Colonic mucosa (tissue), 4 donors: Measurements from ENCODE around the gene ZBTB20. TPM values are rescaled to one million over a fixed set of nuclear protein-coding genes. Genes with fewer than 3 reads are reported as not detected.

Experiments
- DNase-seq: peaks from one replicate; pipeline ENCODE4 v3.0.0-alpha.2; 2020
- H3K27ac ChIP-seq: fragments of 200-600 bp; one replicate; pipeline ENCODE4 v1.8.0; 2021
- H3K27me3 ChIP-seq: fragments of 200-600 bp; one replicate; pipeline ENCODE4 v1.8.0; 2021
- H3K36me3 ChIP-seq: fragments of 200-600 bp; one replicate; pipeline ENCODE4 v1.8.0; 2021
- H3K4me1 ChIP-seq: fragments of 200-600 bp; one replicate; pipeline ENCODE4 v1.8.0; 2021; ENCODE audit warnings: mild to moderate bottlenecking
- H3K4me3 ChIP-seq: fragments of 200-600 bp; one replicate; pipeline ENCODE4 v1.8.0; 2021
- H3K9ac ChIP-seq, 2 donors: one replicate each; pipeline ENCODE4 v1.7.0; 2013; ENCODE audit warnings: control low read depth in 2 of 2, low read depth in 2 of 2, low read length in 2 of 2
- H3K9me3 ChIP-seq: fragments of 200-600 bp; one replicate; pipeline ENCODE4 v1.8.0; 2021
- CTCF ChIP-seq: fragments of 200-600 bp; IDR thresholded peaks from one replicate; pipeline ENCODE4 v1.8.0; 2022; ENCODE audit warnings: antibody characterized with exemption, mild to moderate bottlenecking
- intact Hi-C: fragments of 100-400 bp; cut with DNase I; formaldehyde crosslinking; loops from one replicate; pipeline ENCODE4 v1.14.1; 2022
- total RNA-seq, 2 donors: library from RNA; stranded (reverse); fragmentation: NEBNext Ultra II Directional in 1 of 2; extraction: Animal tissue kit (Norgen Biotek cat#: 25700) in 1 of 2; gene quantifications; one replicate each; pipeline ENCODE4 v1.2.1, GENCODE V29; 2021
- donor health status: healthy.
- donor health status: DM: no; HTN: no; CAD: no.
- donor health status: DM: no; HTN: no; CAD: no.

ZBTB20 gene
- total RNA-seq, 2 donors from 2014 or later, result 12.7 to 21.2 TPM

- DNase-seq, result peak; percentile 19
- H3K9ac ChIP-seq, result no peak overlapping the region
- no peak overlapping the region for H3K4me3 ChIP-seq
- no peaks in the 10 kb centered on the region for H3K9me3 ChIP-seq
- intact Hi-C loops, result no loop called here
- H3K27me3 ChIP-seq, result no peaks in the 10 kb centered on the region
- no peaks in the 10 kb centered on the region for H3K36me3 ChIP-seq
- no peak for TF ChIP-seq CTCF
- no peaks in the 10 kb centered on the region for H3K4me1 ChIP-seq
- peak overlapping the region; percentile 13 for H3K27ac ChIP-seq
These were observed 487.7 kb downstream of the ZBTB20 start for GRCh38 chr3:114659109-114660061.

GRCh38 chr3:114651555-114651954, 495.5 kb downstream of the ZBTB20 start:
- no peak for DNase-seq
- no peaks in the 10 kb centered on the region for H3K27me3 ChIP-seq
- H3K4me3 ChIP-seq, result no peak overlapping the region
- TF ChIP-seq CTCF, result no peak
- no peaks in the 10 kb centered on the region for H3K36me3 ChIP-seq
- no peaks in the 10 kb centered on the region for H3K4me1 ChIP-seq
- intact Hi-C loops, result no loop called here
- H3K9me3 ChIP-seq, result no peaks in the 10 kb centered on the region
- H3K27ac ChIP-seq, result no peak overlapping the region
- no peak overlapping the region for H3K9ac ChIP-seq

GRCh38 chr3:114650808-114651207, 496.3 kb downstream of the ZBTB20 start:
- TF ChIP-seq CTCF, result no peak

GRCh38 chr3:114649331-114649730, 497.8 kb downstream of the ZBTB20 start:
- no peak overlapping the region for H3K4me3 ChIP-seq
- no peaks in the 10 kb centered on the region for H3K36me3 ChIP-seq
- no peak for TF ChIP-seq CTCF
- no peak for DNase-seq
- no peak overlapping the region for H3K9ac ChIP-seq
- H3K9me3 ChIP-seq, result no peaks in the 10 kb centered on the region
- intact Hi-C loops, result no loop called here
- no peaks in the 10 kb centered on the region for H3K27me3 ChIP-seq
- no peak overlapping the region for H3K27ac ChIP-seq
- no peaks in the 10 kb centered on the region for H3K4me1 ChIP-seq

More at GRCh38 chr3:114650808-114651207, 496.3 kb downstream of the ZBTB20 start:
- H3K4me1 ChIP-seq, result no peaks in the 10 kb centered on the region
- H3K9me3 ChIP-seq, result no peaks in the 10 kb centered on the region
- H3K36me3 ChIP-seq, result no peaks in the 10 kb centered on the region
- H3K27me3 ChIP-seq, result no peaks in the 10 kb centered on the region
- intact Hi-C loops, result no loop called here
- no peak overlapping the region for H3K4me3 ChIP-seq
- no peak for DNase-seq
- H3K9ac ChIP-seq, result no peak overlapping the region
- no peak overlapping the region for H3K27ac ChIP-seq

- no peak for DNase-seq
- H3K9ac ChIP-seq, result no peak overlapping the region
- intact Hi-C loops, result no loop called here
- no peak for TF ChIP-seq CTCF
- no peaks in the 10 kb centered on the region for H3K36me3 ChIP-seq
- no peak overlapping the region for H3K27ac ChIP-seq
- no peaks in the 10 kb centered on the region for H3K27me3 ChIP-seq
- no peaks in the 10 kb centered on the region for H3K4me1 ChIP-seq
- no peak overlapping the region for H3K4me3 ChIP-seq
- H3K9me3 ChIP-seq, result no peaks in the 10 kb centered on the region
These were observed 500.6 kb downstream of the ZBTB20 start for GRCh38 chr3:114646526-114646925.
